Measurements from ENCODE around the gene ZNF771. TPM values are rescaled to one million over a fixed set of nuclear protein-coding genes. Genes with fewer than 3 reads are reported as not detected.

The ZNF771 gene
- total RNA-seq, 1 donor from 2014 or later, result 4.7 TPM

DNA sequence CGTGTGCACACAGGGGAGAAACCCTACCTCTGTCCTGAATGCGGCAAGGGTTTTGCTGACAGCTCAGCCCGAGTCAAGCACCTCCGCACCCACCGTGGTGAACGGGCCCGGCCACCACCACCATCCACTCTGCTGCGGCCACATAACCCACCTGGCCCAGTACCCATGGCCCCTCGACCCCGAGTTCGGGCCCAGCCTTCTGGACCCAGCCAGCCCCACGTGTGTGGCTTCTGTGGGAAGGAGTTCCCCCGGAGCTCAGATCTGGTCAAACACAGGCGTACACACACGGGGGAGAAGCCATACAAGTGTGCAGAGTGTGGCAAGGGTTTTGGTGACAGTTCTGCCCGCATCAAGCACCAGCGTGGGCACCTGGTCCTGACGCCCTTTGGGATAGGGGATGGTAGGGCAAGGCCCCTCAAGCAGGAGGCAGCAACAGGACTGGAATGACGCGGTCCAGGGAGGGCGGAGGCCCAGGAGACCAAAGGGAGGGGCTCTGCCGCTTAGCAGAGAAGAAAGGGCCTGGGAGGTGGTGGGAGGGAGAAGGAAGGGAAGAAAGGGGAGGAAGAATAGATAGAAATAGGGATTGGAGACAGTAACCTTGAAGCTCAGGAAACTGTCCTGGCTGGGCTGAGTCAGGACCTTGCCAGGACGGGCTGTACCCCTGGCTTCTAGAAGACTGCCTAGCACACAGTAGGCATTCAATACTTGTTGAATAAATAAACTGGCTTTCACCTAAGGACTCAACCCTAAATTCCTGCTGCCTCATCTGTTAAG, 8.6 kb upstream of the ZNF771 start:
- no peak for DNase-seq

GRCh38 chr16:30399435-30400186, 7.8 kb upstream of the ZNF771 start:
- no peak for DNase-seq

- DNase-seq, result no peak
Measured at GRCh38 chr16:30401768-30402425, 5.5 kb upstream of the ZNF771 start.

DNA sequence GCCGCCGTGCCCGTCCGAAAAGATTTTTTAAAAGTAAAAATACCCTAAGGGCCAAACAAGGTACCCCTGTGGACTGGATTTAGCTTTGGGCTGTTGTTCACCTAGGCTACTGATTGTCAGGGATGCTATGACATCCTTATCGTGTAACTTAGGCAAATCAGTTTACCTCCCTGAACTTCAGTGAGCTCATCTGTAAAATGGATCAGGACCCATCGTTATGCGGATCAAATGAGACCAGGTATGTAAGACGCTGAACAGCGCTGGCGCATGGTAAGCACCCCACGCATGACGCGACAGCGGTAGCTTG, 658 bp upstream of the ZNF771 start:
- DNase-seq, result no peak

GRCh38 chr16:30407804-30408534, 563 bp downstream of the ZNF771 start:
- no peak for DNase-seq

DNA sequence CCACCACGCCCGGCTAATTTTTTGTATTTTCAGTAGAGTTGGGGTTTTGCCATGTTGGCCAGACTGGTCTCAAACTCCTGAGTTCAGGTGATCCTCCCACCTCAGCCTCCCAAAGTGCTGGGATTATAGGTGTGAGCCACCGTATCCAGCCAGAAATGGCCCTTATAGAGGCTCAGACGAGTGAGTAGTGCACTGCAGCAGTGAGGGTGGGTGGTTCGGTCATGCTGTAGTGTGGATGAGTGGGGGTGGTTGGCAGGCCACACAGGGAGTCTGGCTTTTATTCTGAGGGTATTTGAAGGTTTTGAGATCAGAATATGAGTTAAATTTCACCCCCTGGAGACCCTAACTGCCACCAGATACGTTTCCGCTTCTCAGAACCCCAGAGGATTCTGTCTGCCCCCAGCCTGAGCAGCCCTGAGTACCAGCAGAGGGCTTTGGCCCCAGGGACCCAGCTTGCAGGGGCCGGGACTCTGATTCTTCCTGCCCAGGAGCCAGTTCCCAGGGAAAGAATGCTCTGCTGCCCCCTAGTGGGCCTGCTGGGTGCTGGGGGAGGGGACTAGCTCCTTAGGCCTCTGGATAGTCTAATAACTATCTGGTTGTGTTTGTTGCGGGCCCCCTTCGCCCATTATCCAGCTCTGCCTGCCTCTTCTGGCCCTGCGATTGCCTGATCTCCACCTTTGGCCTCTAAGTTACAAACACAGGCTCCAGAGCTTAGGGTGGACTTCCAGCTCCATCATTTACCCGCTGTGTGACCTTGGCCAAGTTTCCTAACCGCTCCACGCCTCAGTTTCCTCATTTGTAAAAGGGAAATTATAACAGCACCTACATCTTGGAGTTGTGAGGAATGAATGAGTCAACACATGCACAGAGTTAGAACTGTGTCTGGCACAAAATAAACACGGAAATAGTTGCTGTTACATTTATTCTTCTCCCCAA, 2.0 kb downstream of the ZNF771 start:
- DNase-seq, result peak; percentile 76

GRCh38 chr16:30413112-30413806, 5.9 kb downstream of the ZNF771 start:
- DNase-seq, result no peak

GRCh38 chr16:30414159-30414558, 6.8 kb downstream of the ZNF771 start:
- no peak for DNase-seq

GRCh38 chr16:30416047-30416603, 8.7 kb downstream of the ZNF771 start:
- DNase-seq, result no peak

GRCh38 chr16:30416624-30417528, 9.5 kb downstream of the ZNF771 start:
- no peak for DNase-seq

GRCh38 chr16:30417529-30418349, 10.3 kb downstream of the ZNF771 start:
- DNase-seq, result peak; percentile 75

- no peak for DNase-seq
Measured at GRCh38 chr16:30418350-30419181, 11.2 kb downstream of the ZNF771 start.

GRCh38 chr16:30421010-30421409, 13.6 kb downstream of the ZNF771 start:
- DNase-seq, result no peak

- no peak for DNase-seq
Measured at GRCh38 chr16:30428055-30428454, 20.6 kb downstream of the ZNF771 start.

DNA sequence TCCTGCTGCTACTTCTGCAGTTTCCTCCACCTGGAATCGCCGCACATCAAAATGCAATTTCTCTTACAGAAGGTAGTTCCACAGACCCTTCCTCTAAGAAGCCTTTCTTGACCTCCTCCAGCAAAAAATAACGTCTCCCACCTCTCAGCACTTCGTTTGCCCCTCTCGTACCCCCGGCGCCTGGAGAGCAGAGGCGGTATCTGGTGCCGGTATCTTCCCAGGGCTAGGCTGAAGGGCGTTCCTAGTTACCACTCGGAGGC, 21.9 kb downstream of the ZNF771 start:
- DNase-seq, result no peak

DNA sequence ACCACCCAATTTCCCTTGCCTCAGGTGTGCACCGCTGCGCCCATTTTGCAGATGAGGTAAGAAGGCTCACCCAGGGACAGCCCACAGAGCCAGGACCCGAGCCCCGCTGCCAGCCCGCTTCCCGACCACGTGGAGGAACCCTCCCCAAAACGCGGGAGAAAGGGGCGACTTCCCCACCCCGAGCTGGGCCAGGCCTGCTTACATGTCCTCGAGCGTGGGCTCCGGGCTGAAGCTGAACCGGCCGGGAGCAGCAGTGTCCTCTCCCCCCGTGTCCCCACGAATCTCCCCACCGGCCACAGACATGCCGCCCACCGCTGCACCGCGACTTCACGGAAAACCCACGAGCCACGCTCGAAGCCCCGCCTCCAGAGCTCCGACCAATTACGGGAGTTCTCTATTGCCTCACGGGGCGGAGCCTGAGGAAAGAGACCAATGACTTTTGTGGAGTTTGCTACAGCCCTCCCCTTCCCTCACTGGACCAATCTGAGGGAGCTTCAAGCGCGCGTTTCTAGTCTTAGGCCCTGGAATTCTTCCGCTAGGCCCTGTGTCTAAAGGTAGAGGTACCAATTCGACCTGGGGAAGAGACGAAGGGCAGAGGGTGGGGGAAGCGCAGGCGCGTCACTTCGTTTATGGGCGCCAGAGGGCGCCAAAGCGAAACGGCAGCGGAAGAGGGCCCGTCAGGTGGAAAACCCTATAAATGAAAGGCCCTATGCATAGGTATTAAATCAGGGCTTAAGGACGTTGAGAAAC, 22.4 kb downstream of the ZNF771 start, which contains the start of gene DCTPP1:
DCTPP1 (minus strand) TSS at position 353 of the 750 bp plus-strand sequence; CDS start at position 303, 50 bp downstream.
- peak; percentile 96 for DNase-seq

- no peak for DNase-seq
Measured at GRCh38 chr16:30430428-30430970, 23.1 kb downstream of the ZNF771 start.

Measured in skin of body (tissue), 2 donors.